ENCODE data around the gene PTPRZ1. TPM values are rescaled to one million over a fixed set of nuclear protein-coding genes. Genes with fewer than 3 reads are reported as not detected.

PTPRZ1 gene
- total RNA-seq, 1 experiment from 2014 or later: not detected

- CTCF ChIA-PET: no interaction called here
- Mint-ChIP-seq H3K4me3 (ENCODE audit: unreplicated experiment) (no peak overlapping the region), H3K36me3 (ENCODE audit: insufficient read depth, unreplicated experiment) (peaks cover 15% of the 10 kb centered on the region)
Observed at GRCh38 chr7:122103064-122103463, 230.1 kb downstream of the PTPRZ1 start.

More at GRCh38 chr7:122103064-122103463, 230.1 kb downstream of the PTPRZ1 start:
- Mint-ChIP-seq H3K9me3 (ENCODE audit: unreplicated experiment) (peaks cover 26% of the 10 kb centered on the region), H3K27ac (ENCODE audit: unreplicated experiment) (no peak overlapping the region), H3K4me1 (ENCODE audit: low read depth, unreplicated experiment) (no peaks in the 10 kb centered on the region), H3K27me3 (ENCODE audit: insufficient read depth, unreplicated experiment) (no peaks in the 10 kb centered on the region)
- peaks cover 10% of the 10 kb centered on the region; the same call in 1 of the 2 replicates for H3K9me3 ChIP-seq
- TF ChIP-seq CTCF (IDR thresholded peaks at IDR 0.05; ENCODE audit: insufficient read depth in 1 of 2, low read depth in 1 of 2, low read length in 1 of 2, severe bottlenecking in 1 of 2, unreplicated experiment in 1 of 2): no peak
- H3K27me3 ChIP-seq (replicated peaks; ENCODE audit: control insufficient read depth, insufficient read depth, low read length): no peaks in the 10 kb centered on the region
- no peaks in the 10 kb centered on the region for H3K4me1 ChIP-seq
- BruUV-seq (replicated peaks): no TSS peak
- no peak overlapping the region for H3K4me3 ChIP-seq (ENCODE audit: low read depth, low read length)
- no peaks in the 10 kb centered on the region for H3K36me3 ChIP-seq (ENCODE audit: control insufficient read depth, insufficient read depth, low read length)
- intact Hi-C loops (cut with micrococcal nuclease; ENCODE audit: unreplicated experiment): no loop called here
- DNase-seq: no peak
- POLR2A ChIA-PET: no interaction called here
